Measurements from ENCODE around the gene MPV17.

GRCh38 chr2:27354597-27354927 is 31.7 kb upstream of the MPV17 start:
- TF ChIP-seq CTCF (IDR thresholded peaks at IDR 0.05) (no peak), BHLHE40 (IDR thresholded peaks at IDR 0.05; ENCODE audit: low read depth, low read length) (no peak), EP300 (IDR thresholded peaks at IDR 0.05) (no peak), SREBF2 (IDR thresholded peaks at IDR 0.05) (no peak), POLR2A (IDR thresholded peaks at IDR 0.05; ENCODE audit: low read length) (no peak)
